ENCODE data around the gene PALM. TPM values are rescaled to one million over a fixed set of nuclear protein-coding genes. Genes with fewer than 3 reads are reported as not detected.

Gene PALM
- total RNA-seq, 4 donors from 2014 or later, result 57.1 to 228 (median 77.4) TPM

DNA sequence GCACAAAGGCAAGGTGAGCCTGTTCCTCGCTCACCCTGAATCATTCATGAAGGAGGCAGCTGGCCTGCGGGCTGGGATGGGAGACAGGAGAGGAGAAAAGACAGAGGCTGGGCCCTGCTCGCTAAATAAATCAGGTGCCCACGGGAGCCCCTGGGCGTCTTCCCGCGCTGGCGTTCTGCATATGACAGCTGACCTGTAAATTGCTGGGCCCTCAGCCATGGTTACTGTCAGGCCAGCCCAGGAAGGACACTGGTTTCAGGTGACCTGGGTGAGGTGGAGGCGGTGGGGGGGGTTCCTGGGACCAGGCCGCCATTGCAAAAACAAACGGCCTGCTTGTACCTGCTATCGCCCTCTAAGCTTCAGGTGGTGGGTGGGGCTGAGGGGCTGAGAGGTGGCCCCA, 85.1 kb downstream of the PALM start:
- TF ChIP-seq, protein P1, sequence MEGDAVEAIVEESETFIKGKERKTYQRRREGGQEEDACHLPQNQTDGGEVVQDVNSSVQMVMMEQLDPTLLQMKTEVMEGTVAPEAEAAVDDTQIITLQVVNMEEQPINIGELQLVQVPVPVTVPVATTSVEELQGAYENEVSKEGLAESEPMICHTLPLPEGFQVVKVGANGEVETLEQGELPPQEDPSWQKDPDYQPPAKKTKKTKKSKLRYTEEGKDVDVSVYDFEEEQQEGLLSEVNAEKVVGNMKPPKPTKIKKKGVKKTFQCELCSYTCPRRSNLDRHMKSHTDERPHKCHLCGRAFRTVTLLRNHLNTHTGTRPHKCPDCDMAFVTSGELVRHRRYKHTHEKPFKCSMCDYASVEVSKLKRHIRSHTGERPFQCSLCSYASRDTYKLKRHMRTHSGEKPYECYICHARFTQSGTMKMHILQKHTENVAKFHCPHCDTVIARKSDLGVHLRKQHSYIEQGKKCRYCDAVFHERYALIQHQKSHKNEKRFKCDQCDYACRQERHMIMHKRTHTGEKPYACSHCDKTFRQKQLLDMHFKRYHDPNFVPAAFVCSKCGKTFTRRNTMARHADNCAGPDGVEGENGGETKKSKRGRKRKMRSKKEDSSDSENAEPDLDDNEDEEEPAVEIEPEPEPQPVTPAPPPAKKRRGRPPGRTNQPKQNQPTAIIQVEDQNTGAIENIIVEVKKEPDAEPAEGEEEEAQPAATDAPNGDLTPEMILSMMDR (IDR thresholded peaks at IDR 0.05; ENCODE audit: low read depth), result no peak

DNA sequence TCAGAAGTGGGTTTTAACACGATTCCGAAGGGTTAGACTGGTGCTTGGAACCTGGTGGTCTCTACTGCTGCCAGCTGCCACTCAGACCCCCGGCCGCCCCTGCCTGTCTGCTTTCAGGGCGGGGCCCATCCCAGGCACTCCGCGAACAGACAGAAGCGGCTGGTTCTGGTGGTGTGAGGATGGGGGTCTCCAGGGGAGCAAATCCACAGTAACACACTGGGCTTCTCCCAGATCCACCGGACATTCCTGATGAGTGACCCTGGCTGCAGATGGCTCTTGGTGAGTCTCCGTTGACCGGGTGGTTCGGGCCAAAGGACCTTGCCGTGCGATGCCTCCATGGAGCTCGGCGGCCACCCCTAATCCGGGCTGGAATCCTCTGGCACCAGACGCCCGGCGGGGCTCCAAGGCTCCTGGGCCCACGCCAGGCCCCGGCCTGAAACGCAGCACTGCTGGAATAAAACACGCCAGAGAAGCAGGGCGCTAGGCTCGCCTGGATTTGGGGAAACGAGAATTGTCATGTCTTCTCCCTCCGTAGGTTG, 86.4 kb downstream of the PALM start:
- TF ChIP-seq, protein P1 (IDR thresholded peaks at IDR 0.05; ENCODE audit: low read depth), result no peak

DNA sequence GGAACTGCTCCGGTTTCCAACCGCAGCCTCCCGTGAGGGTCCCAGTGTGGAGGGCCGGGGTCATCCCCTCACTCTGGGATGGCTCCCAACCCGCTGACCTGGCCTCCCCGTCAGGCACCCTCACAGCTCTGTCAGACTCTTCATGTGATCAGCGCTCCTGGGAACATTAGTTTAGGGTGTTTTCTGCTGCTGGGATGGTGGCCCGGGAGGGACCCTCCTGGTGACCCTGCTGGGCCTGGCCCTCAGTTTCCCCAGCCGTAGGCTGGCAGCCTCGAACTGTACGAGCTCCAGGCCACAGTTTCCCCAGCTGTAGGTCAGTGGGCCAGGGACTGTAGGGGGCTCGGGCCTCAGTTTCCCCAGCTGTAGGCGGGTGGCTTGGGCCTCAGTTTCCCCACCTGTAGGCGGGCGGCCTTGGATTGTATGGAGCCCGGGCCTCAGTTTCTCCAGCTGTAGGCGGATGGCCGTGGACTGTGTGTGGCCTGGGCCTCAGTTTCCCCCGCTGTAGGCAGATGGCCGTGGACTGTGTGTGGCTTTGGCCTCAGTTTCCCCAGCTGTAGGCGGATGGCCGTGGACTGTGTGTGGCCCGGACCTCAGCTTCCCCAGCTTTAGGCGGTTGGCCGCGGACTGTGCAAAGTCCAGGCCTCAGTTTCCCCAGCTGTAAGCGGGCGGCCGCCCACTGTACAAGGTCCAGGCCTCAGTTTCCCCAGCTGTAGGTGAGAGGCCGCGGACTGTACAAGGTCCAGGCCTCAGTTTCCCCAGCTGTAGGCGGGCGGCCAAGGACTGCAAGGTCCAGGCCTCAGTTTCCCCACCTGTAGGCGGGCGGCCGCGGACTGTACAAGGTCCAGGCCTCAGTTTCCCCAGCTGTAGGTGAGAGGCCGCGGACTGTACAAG, 87.2 kb downstream of the PALM start:
- TF ChIP-seq, protein P1 (IDR thresholded peaks at IDR 0.05; ENCODE audit: low read depth), result no peak

DNA sequence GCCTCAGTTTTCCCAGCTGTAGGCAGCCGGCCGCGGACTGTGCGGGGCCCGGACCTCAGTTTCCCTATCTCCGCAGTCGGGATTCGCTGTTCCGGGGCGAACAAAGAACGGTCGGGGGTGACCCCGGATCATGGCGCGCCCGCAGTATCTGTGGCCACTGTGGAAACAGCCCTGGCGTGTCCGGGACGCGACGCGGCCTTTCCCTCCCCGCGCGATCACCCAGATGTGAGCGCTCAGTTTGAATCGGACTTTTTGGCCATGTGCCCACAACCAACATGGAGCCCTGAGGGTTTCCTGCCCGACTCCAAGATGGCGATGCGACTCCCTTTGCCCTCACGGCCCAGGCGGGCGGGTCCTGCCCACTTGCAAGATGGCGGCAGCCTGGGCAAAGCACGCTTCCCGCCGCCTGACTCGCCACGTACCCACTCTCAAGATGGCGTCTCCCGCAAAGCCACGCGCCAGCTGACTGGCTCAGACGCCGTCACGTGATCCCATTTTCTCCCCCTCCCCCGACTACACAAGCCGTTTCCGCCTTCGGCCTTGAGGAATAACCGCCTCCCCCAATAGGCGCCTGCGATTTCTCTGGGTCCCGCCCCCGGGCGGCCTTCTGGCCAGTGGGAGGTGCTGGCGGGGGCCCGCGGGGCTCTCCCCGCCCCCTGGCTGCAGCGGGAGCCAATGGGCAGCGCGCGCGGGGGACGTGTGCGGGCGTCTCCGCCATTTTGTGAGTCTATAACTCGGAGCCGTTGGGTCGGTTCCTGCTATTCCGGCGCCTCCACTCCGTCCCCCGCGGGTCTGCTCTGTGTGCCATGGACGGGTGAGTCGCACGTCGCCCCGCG, 88.2 kb downstream of the PALM start, which contains the start of gene PTBP1:
Gene PTBP1, plus strand, starts transcription at position 761 of the 836 bp plus-strand sequence. Its CDS starts 46 bp downstream, at position 807.
- TF ChIP-seq, protein P1 (IDR thresholded peaks at IDR 0.05; ENCODE audit: low read depth), result no peak

Other genes with a start within 250 kb of the PALM start
- gene SHC2, start 247.9 kb upstream of the PALM start, total RNA-seq, result 10 to 100 TPM in 1 of 4 donors, 1 to 10 TPM in 3; 7.3 to 20.2 (median 8.9) TPM
- under 1 TPM in 2 of 4 donors, not detected in 2; 0.38 to 0.68 TPM for gene MADCAM1, start 212.4 kb upstream of the PALM start, total RNA-seq
- gene TPGS1, start 201.4 kb upstream of the PALM start, total RNA-seq, result 10 to 100 TPM in 3 of 4 donors, 1 to 10 TPM in 1; 9.1 to 54.1 (median 41.5) TPM
- gene CDC34, start 177.2 kb upstream of the PALM start, total RNA-seq, result 10 to 100 TPM; 25.8 to 81.2 (median 42.4) TPM
- under 1 TPM in 1 of 4 donors, not detected in 3; 0.88 TPM for gene GZMM, start 164.9 kb upstream of the PALM start, total RNA-seq
- 100 to 1,000 TPM; 313 to 793 (median 445) TPM for gene BSG, start 136.3 kb upstream of the PALM start, total RNA-seq
- not detected for gene HCN2, start 119.1 kb upstream of the PALM start, total RNA-seq
- gene POLRMT, start 75.4 kb upstream of the PALM start, total RNA-seq, result 10 to 100 TPM; 11.9 to 41.4 (median 14.7) TPM
- gene FGF22, start 69.1 kb upstream of the PALM start, total RNA-seq, result 1 to 10 TPM in 2 of 4 donors, not detected in 2; 1.3 to 2.2 TPM
- 10 to 100 TPM; 23.3 to 85.9 (median 31.1) TPM for gene RNF126, start 45.7 kb upstream of the PALM start, total RNA-seq
- 100 to 1,000 TPM in 2 of 4 donors, 10 to 100 TPM in 2; 54.5 to 124 (median 91.4) TPM for gene FSTL3, start 32.5 kb upstream of the PALM start, total RNA-seq
- not detected for gene PRSS57, start 13.5 kb upstream of the PALM start, total RNA-seq
- not detected for gene MISP, start 42.2 kb downstream of the PALM start, total RNA-seq
- gene PTBP1, start 88.5 kb downstream of the PALM start, total RNA-seq, result 100 to 1,000 TPM in 1 of 4 donors, 10 to 100 TPM in 3; 77.5 to 108 (median 87.8) TPM
- gene PLPPR3, start 113.0 kb downstream of the PALM start, total RNA-seq, result not detected
- under 1 TPM in 1 of 4 donors, not detected in 3; 0.68 TPM for gene AZU1, start 118.9 kb downstream of the PALM start, total RNA-seq
- not detected for gene PRTN3, start 132.1 kb downstream of the PALM start, total RNA-seq
- gene ELANE, start 143.4 kb downstream of the PALM start, total RNA-seq, result 1 to 10 TPM in 2 of 4 donors, not detected in 2; 2.4 to 2.8 TPM
- gene CFD, start 150.7 kb downstream of the PALM start, total RNA-seq, result 1,000 to 10,000 TPM; 1,847 to 6,869 (median 2,488) TPM
- 10 to 100 TPM; 18.4 to 38.4 (median 19.2) TPM for gene MED16, start 184.3 kb downstream of the PALM start, total RNA-seq
- gene RNU6-9, start 184.5 kb downstream of the PALM start, total RNA-seq, result not detected
- 10 to 100 TPM; 24.1 to 37.3 (median 26.8) TPM for gene R3HDM4, start 204.3 kb downstream of the PALM start, total RNA-seq
- not detected for gene KISS1R, start 208.4 kb downstream of the PALM start, total RNA-seq
- 10 to 100 TPM in 2 of 4 donors, 1 to 10 TPM in 2; 5.5 to 13.9 (median 9.2) TPM for gene ARID3A, start 217.1 kb downstream of the PALM start, total RNA-seq

Measured in subcutaneous adipose tissue (tissue), 4 donors.